Neuronal stem cell (in vitro differentiated cells): ENCODE results near the gene SLC9A8.
A peak's percentile ranks its signal among the peaks of the same experiment; 100 is the strongest.

Experiments
- DNase-seq: peaks from one replicate; pipeline ENCODE4 v3.0.0-alpha.2; 2013; ENCODE audit warnings: low spot score
- H2AFZ ChIP-seq: one replicate; pipeline ENCODE4 v1.6.1; 2013; ENCODE audit warnings: mild to moderate bottlenecking, low read length, inconsistent platforms
- H2AK5ac ChIP-seq: 2 replicates; pipeline ENCODE4 v1.6.1; 2013; ENCODE audit warnings: low read depth, mild to moderate bottlenecking, inconsistent platforms, low read length, moderate library complexity, mixed read lengths
- H2BK120ac ChIP-seq: 2 replicates; pipeline ENCODE4 v1.6.1; 2013; ENCODE audit warnings: low read depth, mild to moderate bottlenecking, inconsistent platforms, low read length, moderate library complexity, mixed read lengths
- H2BK12ac ChIP-seq: one replicate; pipeline ENCODE4 v1.6.1; 2013; ENCODE audit warnings: low read length, inconsistent platforms
- H2BK15ac ChIP-seq: 2 replicates; pipeline ENCODE4 v1.6.1; 2013; ENCODE audit warnings: mild to moderate bottlenecking, low read length, inconsistent platforms, mixed read lengths
- H2BK5ac ChIP-seq: one replicate; pipeline ENCODE4 v1.6.1; 2013; ENCODE audit warnings: inconsistent platforms, mild to moderate bottlenecking, low read length, moderate library complexity
- H3K14ac ChIP-seq: one replicate; pipeline ENCODE4 v1.6.1; 2013; ENCODE audit warnings: low read length, inconsistent platforms
- H3K18ac ChIP-seq: 2 replicates; pipeline ENCODE4 v1.6.1; 2013; ENCODE audit warnings: low read length, inconsistent platforms
- H3K23ac ChIP-seq: 2 replicates; pipeline ENCODE4 v1.6.1; 2013; ENCODE audit warnings: low read depth, mild to moderate bottlenecking, mixed read lengths, low read length, inconsistent platforms; ENCODE audit not compliant: poor library complexity
- H3K27ac ChIP-seq: replicated peaks from 3 replicates; pipeline ENCODE4 v1.5.1; 2013; ENCODE audit warnings: low read length, inconsistent platforms
- H3K27me3 ChIP-seq, 3 experiments: 2 replicates each; pipeline ENCODE4 v1.6.1; 2013; ENCODE audit warnings: low read length in 3 of 3, mild to moderate bottlenecking in 2 of 3, inconsistent platforms in 1 of 3, low read depth in 1 of 3, mixed read lengths in 1 of 3, moderate library complexity in 1 of 3; ENCODE audit not compliant: control insufficient read depth in 3 of 3, insufficient read depth in 3 of 3
- H3K36me3 ChIP-seq, 2 donors: replicated peaks in 1 of 2; 2 replicates each; pipeline ENCODE4 v1.6.1; 2013; ENCODE audit warnings: low read length in 2 of 2; ENCODE audit not compliant: control insufficient read depth in 2 of 2, insufficient read depth in 2 of 2
- H3K4ac ChIP-seq: 2 replicates; pipeline ENCODE4 v1.6.1; 2013; ENCODE audit warnings: inconsistent platforms, mild to moderate bottlenecking, low read length, moderate library complexity
- H3K4me1 ChIP-seq, 2 donors: 1 replicate in 1 of 2; 2 replicates in 1 of 2; pipeline ENCODE4 v1.6.1; 2013; ENCODE audit warnings: low read length in 2 of 2, low read depth in 1 of 2; ENCODE audit not compliant: control insufficient read depth in 2 of 2, insufficient read depth in 1 of 2
- H3K4me2 ChIP-seq: one replicate; pipeline ENCODE4 v1.6.1; 2013; ENCODE audit warnings: mild to moderate bottlenecking, low read length, inconsistent platforms; ENCODE audit not compliant: insufficient read depth, poor library complexity, severe bottlenecking
- H3K4me3 ChIP-seq, 2 donors: 2 replicates each; pipeline ENCODE4 v1.5.1; 2013; ENCODE audit warnings: low read length in 2 of 2, mild to moderate bottlenecking in 2 of 2, inconsistent platforms in 1 of 2, moderate library complexity in 1 of 2
- H3K79me1 ChIP-seq: one replicate; pipeline ENCODE4 v1.6.1; 2013; ENCODE audit warnings: low read depth, mild to moderate bottlenecking, inconsistent platforms, low read length, moderate library complexity
- H3K9ac ChIP-seq: one replicate; pipeline ENCODE4 v1.6.1; 2013; ENCODE audit warnings: mild to moderate bottlenecking, low read depth, low read length, inconsistent platforms; ENCODE audit not compliant: poor library complexity
- H3K9me3 ChIP-seq, 2 donors: replicated peaks in 1 of 2; 2 replicates each; pipeline versions ENCODE3 to v1.6.1; 2013; ENCODE audit warnings: low read length in 2 of 2, mild to moderate bottlenecking in 2 of 2, inconsistent platforms in 1 of 2, low read depth in 1 of 2, mixed read lengths in 1 of 2, moderate library complexity in 1 of 2; ENCODE audit not compliant: control insufficient read depth in 2 of 2, insufficient read depth in 1 of 2
- H4K8ac ChIP-seq: one replicate; pipeline ENCODE4 v1.6.1; 2013; ENCODE audit warnings: low read depth, mild to moderate bottlenecking, inconsistent platforms, low read length, moderate library complexity
- H4K91ac ChIP-seq: one replicate; pipeline ENCODE4 v1.6.1; 2013; ENCODE audit warnings: low read length, low read depth, mild to moderate bottlenecking, inconsistent platforms; ENCODE audit not compliant: poor library complexity
- WGBS, 2 donors: extraction: QIAGEN DNeasy Blood & Tissue Kit; methylation state at CpG; one replicate each; pipeline ENCODE4 v1.1.7; 2013; ENCODE audit warnings: missing lambda C conversion rate in 2 of 2, mixed read lengths in 1 of 2; ENCODE audit not compliant: insufficient read length in 2 of 2, insufficient replicate concordance in 1 of 2; ENCODE audit errors: extremely low coverage in 2 of 2; 5-methylcytosine and 5-hydroxymethylcytosine counted together

SLC9A8 gene

DNA sequence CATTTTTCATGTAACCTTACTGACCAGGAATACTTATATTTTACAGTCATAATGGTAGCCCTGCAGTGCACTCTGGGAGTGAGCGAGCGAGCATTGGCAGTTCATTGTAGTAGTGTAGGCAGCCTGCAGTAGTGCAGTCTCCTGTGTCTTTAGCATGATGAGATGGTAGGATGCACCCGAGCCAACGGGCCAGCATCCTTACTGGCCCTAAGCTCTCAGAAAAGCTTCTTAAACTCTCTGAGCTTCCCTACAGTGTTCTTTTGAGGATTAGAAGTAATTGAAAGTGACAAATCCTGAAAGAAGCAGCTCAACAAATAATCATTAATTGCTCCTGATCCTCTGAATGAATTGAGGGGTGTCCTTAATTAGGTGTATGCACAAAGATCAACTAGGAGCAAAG is 20.9 kb downstream of the SLC9A8 start:
- WGBS, 2 donors, result no CpG with 5 or more reads among the region's 4 CpGs
- DNase-seq, result peak; percentile 80
- no peak overlapping the region for H4K91ac ChIP-seq

DNA sequence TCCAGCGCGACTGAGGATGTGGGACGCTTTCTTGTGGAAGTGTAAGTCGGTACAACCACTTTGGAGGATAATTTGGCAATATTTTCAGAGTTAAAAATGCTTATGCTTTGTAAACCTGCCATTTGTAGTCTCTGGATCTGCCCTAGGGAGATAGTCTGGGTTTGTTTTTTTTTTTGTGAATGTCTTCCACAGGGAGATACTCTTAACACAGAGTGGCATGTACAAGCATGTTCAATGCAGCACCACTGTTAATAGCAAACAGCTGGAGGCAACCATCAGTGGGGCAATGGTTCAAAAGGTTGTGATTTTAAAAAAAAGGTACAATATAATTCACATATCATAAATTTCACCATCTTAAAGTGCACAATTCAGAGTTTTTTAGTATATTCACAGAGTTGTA is 22.4 kb downstream of the SLC9A8 start:
- H3K36me3 ChIP-seq, result peaks cover 0 to 28% of the 10 kb centered on the region in 2 donors
- H2BK12ac ChIP-seq, result no peak overlapping the region
- H3K27me3 ChIP-seq, result no peaks in the 10 kb centered on the region
- no CpG with 5 or more reads among the region's 4 CpGs for WGBS, 2 donors
- H4K8ac ChIP-seq, result no peak overlapping the region
- no peak for DNase-seq
- no peak overlapping the region for H3K23ac ChIP-seq
- no peak overlapping the region for H2BK5ac ChIP-seq
- H3K9me3 ChIP-seq, result peaks cover 0 to 4% of the 10 kb centered on the region in 2 donors
- H2AFZ ChIP-seq, result no peak overlapping the region
- H4K91ac ChIP-seq, result no peak overlapping the region
- H3K27ac ChIP-seq, result no peak overlapping the region
- H2BK120ac ChIP-seq, result no peak overlapping the region
- H3K79me1 ChIP-seq, result peaks cover 2% of the 10 kb centered on the region
- no peak overlapping the region for H3K9ac ChIP-seq
- no peak overlapping the region for H3K18ac ChIP-seq
- H2BK15ac ChIP-seq, result no peak overlapping the region
- no peak overlapping the region for H3K4ac ChIP-seq
- no peak overlapping the region for H3K14ac ChIP-seq
- H2AK5ac ChIP-seq, result no peak overlapping the region
- H3K4me1 ChIP-seq, result peaks cover 2 to 12% of the 10 kb centered on the region in 2 donors
- no peak overlapping the region for H3K4me2 ChIP-seq
- no peak overlapping the region for H3K4me3 ChIP-seq

More for the DNA sequence above, 20.9 kb downstream of the SLC9A8 start:
- Histone ChIP-seq H3K79me1 (peaks cover 2% of the 10 kb centered on the region), H2AK5ac (no peak overlapping the region), H3K23ac (no peak overlapping the region), H3K27me3 (no peaks in the 10 kb centered on the region), H3K9ac (no peak overlapping the region), H3K4me3 (no peak overlapping the region), H4K8ac (no peak overlapping the region), H3K9me3 (peaks cover 0 to 4% of the 10 kb centered on the region in 2 donors), H2BK15ac (no peak overlapping the region), H3K18ac (no peak overlapping the region), H2BK5ac (no peak overlapping the region), H3K4ac (no peak overlapping the region), H3K14ac (no peak overlapping the region), H2AFZ (no peak overlapping the region), H3K27ac (no peak overlapping the region), H2BK12ac (no peak overlapping the region), H3K36me3 (peaks cover 0 to 36% of the 10 kb centered on the region in 2 donors), H3K4me1 (peaks cover 6 to 11% of the 10 kb centered on the region in 2 donors), H3K4me2 (no peak overlapping the region), H2BK120ac (no peak overlapping the region)

DNA sequence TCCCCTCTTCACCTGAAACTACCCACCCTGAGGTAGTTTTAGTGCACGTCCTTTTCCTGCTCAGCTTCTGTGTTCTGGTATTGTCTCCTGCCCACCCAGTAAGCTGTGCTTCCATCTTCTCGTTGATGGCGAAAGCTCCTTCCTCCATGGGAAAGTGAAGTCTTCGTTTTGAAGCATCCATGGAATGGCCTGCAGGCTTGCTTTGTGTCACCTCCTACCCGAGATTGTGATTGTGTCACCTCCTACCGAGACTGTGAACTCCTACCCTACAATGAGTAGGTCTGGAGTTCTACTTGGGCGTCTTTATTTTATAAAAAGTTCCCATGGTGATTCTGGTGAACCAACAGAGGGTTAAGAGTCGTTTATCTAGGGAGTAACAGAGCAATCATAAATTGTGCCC is 25.9 kb downstream of the SLC9A8 start:
- H2BK15ac ChIP-seq, result no peak overlapping the region
- no CpG with 5 or more reads among the region's 8 CpGs for WGBS, 2 donors
- no peak overlapping the region for H3K18ac ChIP-seq
- no peak overlapping the region for H3K23ac ChIP-seq
- no peak overlapping the region for H3K14ac ChIP-seq
- H3K4ac ChIP-seq, result no peak overlapping the region
- DNase-seq, result no peak
- peaks cover 0 to 35% of the 10 kb centered on the region in 2 donors for H3K36me3 ChIP-seq
- no peak overlapping the region for H2AFZ ChIP-seq
- no peak overlapping the region for H2BK120ac ChIP-seq
- H3K79me1 ChIP-seq, result no peaks in the 10 kb centered on the region
- no peak overlapping the region for H2BK12ac ChIP-seq
- no peaks in the 10 kb centered on the region for H3K27me3 ChIP-seq
- H3K9me3 ChIP-seq, result peaks cover 0 to 13% of the 10 kb centered on the region in 2 donors
- H4K8ac ChIP-seq, result no peak overlapping the region
- H3K9ac ChIP-seq, result no peak overlapping the region
- no peak overlapping the region for H3K4me2 ChIP-seq
- H3K4me3 ChIP-seq, result no peak overlapping the region
- H3K4me1 ChIP-seq, result peaks cover 0 to 2% of the 10 kb centered on the region in 2 donors
- H3K27ac ChIP-seq, result no peak overlapping the region
- H2BK5ac ChIP-seq, result no peak overlapping the region
- no peak overlapping the region for H2AK5ac ChIP-seq
- H4K91ac ChIP-seq, result no peak overlapping the region

DNA sequence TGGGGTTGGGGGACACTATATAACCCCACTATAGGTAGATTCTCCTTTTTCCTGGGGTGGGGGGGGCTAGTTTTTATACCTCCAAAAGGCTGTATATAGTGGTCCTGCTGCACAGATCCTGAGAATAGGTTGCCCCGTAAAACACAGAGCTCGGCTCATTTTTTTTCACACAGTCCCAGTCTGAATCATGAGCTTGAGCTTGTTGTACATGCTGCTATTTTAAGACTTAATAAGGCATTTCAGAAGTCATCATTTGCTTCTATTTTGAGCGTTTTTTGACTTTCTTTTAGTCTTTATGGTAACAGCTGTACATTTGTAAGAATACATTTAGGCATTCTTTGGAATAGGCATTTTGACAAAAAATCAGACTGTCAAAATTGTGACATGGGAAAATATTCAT is 30.5 kb downstream of the SLC9A8 start:
- no peak overlapping the region for H4K91ac ChIP-seq
- H3K18ac ChIP-seq, result no peak overlapping the region
- peaks cover 0 to 8% of the 10 kb centered on the region in 2 donors for H3K9me3 ChIP-seq
- H2BK5ac ChIP-seq, result no peak overlapping the region
- H3K4ac ChIP-seq, result no peak overlapping the region
- no peak overlapping the region for H3K4me2 ChIP-seq
- H3K23ac ChIP-seq, result no peak overlapping the region
- no peak overlapping the region for H2BK12ac ChIP-seq
- H2AK5ac ChIP-seq, result no peak overlapping the region
- no peak overlapping the region for H3K9ac ChIP-seq
- H3K27ac ChIP-seq, result no peak overlapping the region
- peaks cover 0 to 24% of the 10 kb centered on the region in 2 donors for H3K36me3 ChIP-seq
- no peaks in the 10 kb centered on the region for H3K27me3 ChIP-seq
- H4K8ac ChIP-seq, result no peak overlapping the region
- H3K14ac ChIP-seq, result no peak overlapping the region
- no CpG with 5 or more reads among the region's 3 CpGs for WGBS, 2 donors
- no peak overlapping the region for H3K4me3 ChIP-seq
- H2BK15ac ChIP-seq, result no peak overlapping the region
- peaks cover 0 to 3% of the 10 kb centered on the region in 2 donors for H3K4me1 ChIP-seq
- no peak overlapping the region for H2AFZ ChIP-seq
- no peaks in the 10 kb centered on the region for H3K79me1 ChIP-seq
- no peak for DNase-seq
- no peak overlapping the region for H2BK120ac ChIP-seq
